Cardiac muscle cell (in vitro differentiated cells and primary cell): ENCODE measurements around the gene AOC3. TPM values are rescaled to one million over a fixed set of nuclear protein-coding genes. Genes with fewer than 3 reads are reported as not detected.
A peak's percentile ranks its signal among the peaks of the same experiment; 100 is the strongest.

Experiments used
- DNase-seq, 2 donors: peaks; one replicate each; pipeline versions ENCODE4 v3.0.0 to v3.0.0-alpha.2; 2010 to 2017; ENCODE audit warnings: low read depth in 1 of 2, low spot score in 1 of 2
- H3K27ac ChIP-seq: fragments of 200-600 bp; sonication (generic); 2 replicates; pipeline ENCODE4 v1.5.1; 2016
- H3K27me3 ChIP-seq: fragments of 200-600 bp; sonication (generic); 2 replicates; pipeline ENCODE4 v1.6.0; 2016; ENCODE audit warnings: control low read depth
- H3K36me3 ChIP-seq: fragments of 200-600 bp; sonication (generic); 2 replicates; pipeline ENCODE4 v1.5.1; 2016; ENCODE audit warnings: control low read depth
- H3K4me1 ChIP-seq: fragments of 200-600 bp; sonication (generic); 2 replicates; pipeline ENCODE4 v1.8.1; 2017; ENCODE audit warnings: low read depth, mild to moderate bottlenecking, mixed run types
- H3K4me3 ChIP-seq: fragments of 200-600 bp; sonication (generic); 2 replicates; pipeline ENCODE4 v1.5.1; 2016; ENCODE audit warnings: mild to moderate bottlenecking
- H3K9me3 ChIP-seq: fragments of 200-600 bp; sonication (generic); 2 replicates; pipeline ENCODE4 v1.5.1; 2017; ENCODE audit warnings: low read depth, mild to moderate bottlenecking, control low read depth
- CTCF ChIP-seq: IDR thresholded peaks from 2 replicates; pipeline ENCODE4 v1.5.1; 2012; ENCODE audit warnings: low read depth, mild to moderate bottlenecking, low read length
- polyA plus RNA-seq: library from polyadenylated mRNA; unstranded; fragments of >200 nt; fragmentation: Nextera tagmentation; extraction: Ambion mirVana; gene quantifications from 2 replicates; pipeline ENCODE4 v1.2.1, GENCODE V29; 2016
- total RNA-seq: library from RNA; depleted of rRNA; stranded (reverse); fragments of >200 nt; gene quantifications from 2 replicates; pipeline ENCODE4 v1.2.3, GENCODE V29; 2016

AOC3 gene
- total and polyA plus RNA-seq, 2 experiments from 2014 or later, result 2.6 to 5.2 TPM

DNA sequence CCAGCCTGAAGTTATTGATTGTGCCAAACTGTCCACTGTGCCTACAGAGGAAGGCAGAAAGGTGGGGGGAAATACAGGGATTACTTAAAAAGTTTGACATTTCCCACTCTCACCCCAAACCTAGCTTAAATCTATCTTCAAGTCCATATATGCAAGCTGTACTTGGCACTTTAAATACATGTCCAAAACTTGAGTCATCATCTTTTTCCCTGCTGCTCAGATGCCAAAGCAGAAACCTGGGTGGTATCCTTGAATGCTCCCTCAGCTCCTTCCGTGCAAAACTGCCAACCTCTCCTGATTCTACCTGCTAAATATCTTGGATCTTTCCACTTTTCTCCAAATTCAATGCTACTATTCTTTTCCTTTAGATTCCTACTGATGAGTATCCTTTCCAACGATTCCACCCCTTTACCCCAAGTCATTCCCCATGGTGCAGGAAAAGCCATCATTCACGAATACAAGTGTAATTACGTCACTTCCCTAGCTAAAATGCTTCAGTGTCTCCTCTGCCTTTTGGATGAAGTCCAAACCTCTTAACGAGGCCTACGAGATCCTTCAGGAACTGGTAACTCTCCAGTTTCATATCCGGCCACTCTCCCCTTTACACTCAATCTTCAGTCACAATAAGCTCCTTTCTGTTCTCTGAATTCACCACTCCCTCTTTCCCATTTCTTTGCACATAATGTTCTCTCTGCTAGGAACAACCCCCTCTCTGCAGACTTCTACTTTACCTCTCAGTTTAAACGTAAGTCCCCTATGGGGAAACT lies 36.2 kb upstream of the AOC3 start:
- no peak for TF ChIP-seq CTCF
- DNase-seq, result peak in 1 of 2 donors; percentile 95
- no peak overlapping the region for H3K4me3 ChIP-seq
- H3K27me3 ChIP-seq, result no peaks in the 10 kb centered on the region
- no peak overlapping the region for H3K27ac ChIP-seq
- no peaks in the 10 kb centered on the region for H3K4me1 ChIP-seq
- peaks cover 66% of the 10 kb centered on the region for H3K36me3 ChIP-seq
- no peaks in the 10 kb centered on the region for H3K9me3 ChIP-seq

GRCh38 chr17:42817866-42818265 lies 33.1 kb upstream of the AOC3 start:
- Histone ChIP-seq H3K9me3 (no peaks in the 10 kb centered on the region), H3K4me3 (no peak overlapping the region), H3K27ac (no peak overlapping the region), H3K36me3 (peaks cover 58% of the 10 kb centered on the region), H3K27me3 (no peaks in the 10 kb centered on the region), H3K4me1 (no peaks in the 10 kb centered on the region)
- TF ChIP-seq CTCF, result no peak
- no peak for DNase-seq

- Histone ChIP-seq H3K27me3 (no peaks in the 10 kb centered on the region), H3K9me3 (no peaks in the 10 kb centered on the region), H3K27ac (no peak overlapping the region), H3K4me3 (no peak overlapping the region), H3K36me3 (peaks cover 56% of the 10 kb centered on the region), H3K4me1 (peaks cover 4% of the 10 kb centered on the region)
- peak in 1 of 2 donors; percentile 16 for DNase-seq
- TF ChIP-seq CTCF, result no peak
These were observed 32.6 kb upstream of the AOC3 start for GRCh38 chr17:42818379-42818778.

DNA sequence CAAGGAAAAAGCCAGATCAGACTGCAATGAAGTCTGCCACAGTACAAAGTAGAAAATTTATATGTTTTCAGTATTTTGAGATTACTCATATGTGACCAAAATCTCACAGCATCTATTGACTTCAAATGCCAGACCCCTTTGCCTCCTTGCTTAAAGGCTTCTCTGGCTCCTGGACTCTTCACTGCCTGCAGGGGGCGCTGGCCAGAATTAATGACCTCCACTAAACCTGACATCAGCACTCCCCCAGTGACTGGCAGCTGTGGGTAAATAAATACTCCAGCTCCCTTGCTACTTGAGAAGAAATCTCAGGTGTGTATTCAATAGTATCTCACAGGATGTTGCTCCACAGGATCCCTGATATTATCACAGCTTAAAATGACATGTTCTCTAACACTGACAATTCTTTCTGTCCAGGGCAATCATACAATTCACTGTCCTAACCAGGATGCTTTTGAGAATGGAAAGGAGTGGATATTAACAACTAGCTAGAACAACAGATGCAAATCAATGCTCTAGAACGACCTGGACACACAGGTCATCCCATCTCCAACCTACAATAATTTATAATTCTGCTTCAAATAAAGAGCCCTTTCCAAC lies 31.0 kb upstream of the AOC3 start:
- TF ChIP-seq CTCF, result peak; percentile 81
- Histone ChIP-seq H3K27me3 (no peaks in the 10 kb centered on the region), H3K36me3 (peaks cover 47% of the 10 kb centered on the region), H3K4me1 (peaks cover 6% of the 10 kb centered on the region), H3K4me3 (no peak overlapping the region), H3K9me3 (no peaks in the 10 kb centered on the region), H3K27ac (peak overlapping the region; percentile 22)
- DNase-seq, result peak; percentile 67 to 75

- Histone ChIP-seq H3K4me1 (peaks cover 6% of the 10 kb centered on the region), H3K36me3 (peaks cover 37% of the 10 kb centered on the region), H3K9me3 (no peaks in the 10 kb centered on the region), H3K27ac (no peak overlapping the region), H3K4me3 (no peak overlapping the region), H3K27me3 (no peaks in the 10 kb centered on the region)
- no peak for DNase-seq
- TF ChIP-seq CTCF, result no peak
These were observed 29.8 kb upstream of the AOC3 start for GRCh38 chr17:42821176-42821575.
